HG03378 (cell line): Measurements from ENCODE around the gene WDR26.
"Not testable (repeated sequence)": the region's sequence is repeated elsewhere in the genome, so short reads cannot be mapped to it uniquely, and the experiment has no call there.

Experiments used
- ATAC-seq: cut with Tn5 transposase; IDR thresholded peaks from one replicate; pipeline ENCODE4 v1.9.1; 2021; ENCODE audit warnings: mild to moderate bottlenecking, moderate library complexity; ENCODE audit not compliant: unreplicated experiment

Gene WDR26

GRCh38 chr1:224434691-224435317 lies at the start of gene WDR26:
Gene WDR26 (minus strand): TSS chr1:224434797.
- peak; percentile 82 for ATAC-seq

DNA sequence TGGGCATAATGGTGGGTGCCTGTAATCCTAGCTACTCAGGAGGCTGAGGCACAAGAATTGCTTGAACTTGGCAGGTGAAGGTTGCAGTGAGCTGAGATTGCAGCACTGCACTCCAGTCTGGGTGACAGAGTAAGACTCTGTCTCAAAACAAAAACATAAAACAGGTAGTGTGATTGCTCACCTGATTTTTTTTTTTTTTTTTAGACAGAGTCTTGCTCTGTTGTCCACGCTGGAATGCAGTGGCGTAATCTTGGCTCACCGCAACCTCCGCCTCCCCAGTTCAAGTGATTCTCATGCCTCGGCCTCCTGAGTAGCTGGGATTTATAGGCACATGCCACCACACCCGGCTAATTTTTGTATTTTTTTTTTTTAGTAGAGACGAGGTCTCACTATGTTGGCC lies 48.6 kb upstream of the WDR26 start:
- ATAC-seq, result not testable (repeated sequence)

DNA sequence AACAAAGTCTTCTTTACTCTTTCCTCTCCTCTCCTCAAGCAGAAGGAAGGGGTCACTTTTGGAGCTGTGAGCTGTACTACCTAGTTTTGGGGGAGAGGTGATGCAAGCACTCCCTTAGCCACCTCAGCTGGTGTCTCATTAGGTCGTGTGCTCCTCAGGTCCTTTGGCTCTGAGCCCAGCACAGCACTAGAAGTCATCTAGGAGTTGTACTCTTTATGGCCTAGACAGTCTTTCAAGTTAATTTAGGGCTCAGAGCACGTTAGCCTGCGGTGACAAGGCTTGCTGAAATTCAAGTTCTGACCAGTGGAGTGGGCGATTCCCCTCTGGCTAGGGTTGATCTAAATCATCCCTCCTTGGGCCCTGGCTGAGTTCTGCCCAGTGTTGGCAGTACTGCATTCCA lies 48.0 kb upstream of the WDR26 start:
- ATAC-seq, result no peak

DNA sequence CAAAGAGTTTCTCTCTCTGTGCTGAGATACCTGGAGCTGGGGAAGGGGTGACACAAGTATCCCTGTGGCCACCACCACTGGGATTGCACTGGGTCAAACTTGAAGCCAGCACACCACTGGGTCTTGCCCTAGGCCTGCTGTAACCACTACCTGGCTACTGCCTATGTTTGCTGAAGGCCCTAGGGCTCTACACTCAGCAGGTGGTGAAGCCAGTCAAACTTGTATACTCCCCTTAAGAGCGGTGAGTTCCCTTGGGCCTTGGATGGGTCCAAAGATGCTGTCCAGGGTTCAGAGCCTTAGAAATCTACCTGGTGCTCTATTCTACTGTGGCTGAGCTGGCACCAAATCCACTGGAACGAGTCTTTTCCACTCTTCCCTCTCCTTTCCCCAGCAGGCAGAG lies 47.0 kb upstream of the WDR26 start:
- ATAC-seq, result no peak

- ATAC-seq, result not testable (repeated sequence)
Measured at GRCh38 chr1:224480888-224481459, 46.4 kb upstream of the WDR26 start.

GRCh38 chr1:224480200-224480599 lies 45.6 kb upstream of the WDR26 start:
- not testable (repeated sequence) for ATAC-seq

DNA sequence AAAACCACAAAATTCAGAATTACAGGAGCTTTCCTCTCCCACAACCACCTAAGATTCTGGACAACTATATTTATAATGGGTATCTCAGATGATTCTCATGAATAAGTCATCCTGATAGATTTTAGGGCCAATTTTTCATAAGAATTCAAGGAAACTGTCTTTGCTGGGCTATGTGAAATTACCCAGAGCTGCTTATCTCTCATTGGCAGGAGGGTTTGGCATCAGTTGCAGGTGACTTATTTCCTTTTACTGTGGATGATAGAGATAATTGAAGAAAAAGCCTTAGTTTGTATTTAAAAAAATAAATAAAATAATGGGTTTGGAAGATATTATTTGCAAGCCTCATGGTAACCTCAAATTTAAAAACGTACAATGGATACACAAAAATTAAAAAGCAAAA lies 38.2 kb upstream of the WDR26 start:
- ATAC-seq, result no peak

DNA sequence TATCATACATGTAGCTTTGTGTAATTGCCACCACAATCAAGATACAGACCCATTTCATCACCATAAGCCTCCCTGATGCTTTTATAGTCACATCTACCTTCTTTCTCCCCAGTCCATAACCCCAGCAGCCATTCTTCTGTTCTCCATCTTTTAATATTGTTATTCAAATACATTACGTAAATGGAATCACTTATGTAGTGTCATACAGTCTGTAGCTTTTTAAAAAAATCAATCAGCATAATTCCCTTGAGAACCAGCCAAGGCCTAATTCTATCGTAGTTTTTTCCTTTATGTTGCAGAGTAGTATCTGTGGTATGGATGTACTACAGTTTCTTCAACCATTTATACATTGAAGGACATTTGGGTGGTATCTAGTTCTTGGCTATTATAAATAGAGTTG lies 31.6 kb upstream of the WDR26 start:
- ATAC-seq, result no peak

DNA sequence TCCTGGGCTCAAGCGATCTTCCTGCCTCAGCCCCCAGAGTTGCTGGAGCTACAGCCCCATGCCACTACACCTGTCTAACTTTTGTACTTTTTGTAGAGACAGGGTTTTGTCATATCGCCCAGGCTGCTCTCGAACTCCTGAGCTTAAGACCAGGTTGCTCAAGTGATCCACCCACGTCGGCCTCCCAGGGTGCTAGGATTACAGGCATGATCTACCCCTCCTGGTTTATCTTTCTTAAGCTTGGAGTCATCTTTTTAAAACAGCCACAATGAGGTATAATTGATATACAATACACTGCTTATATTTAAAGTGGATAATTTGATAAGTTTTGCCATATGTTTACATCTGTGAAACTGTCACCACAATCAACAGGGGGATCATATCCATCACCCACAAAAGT lies 25.4 kb upstream of the WDR26 start:
- ATAC-seq, result no peak

DNA sequence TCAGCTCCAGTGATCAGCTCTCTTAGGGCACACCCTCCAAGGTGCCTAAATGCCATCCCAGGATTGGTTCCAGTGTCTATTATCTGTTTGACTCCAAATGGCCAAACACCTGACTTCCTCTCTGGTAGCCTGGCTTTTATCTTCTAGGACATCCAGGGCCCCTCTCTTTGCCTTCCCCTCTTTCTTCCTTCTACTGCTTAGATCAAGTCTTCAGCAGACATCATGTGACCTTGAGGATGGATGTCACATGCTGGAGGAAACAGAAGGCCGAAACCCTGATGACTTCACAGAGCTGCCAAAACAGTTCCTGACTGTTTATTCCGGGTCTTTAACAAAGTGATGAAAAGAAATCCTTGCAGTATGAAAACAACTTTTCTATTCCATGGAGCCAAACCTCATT lies 24.4 kb upstream of the WDR26 start:
- no peak for ATAC-seq

DNA sequence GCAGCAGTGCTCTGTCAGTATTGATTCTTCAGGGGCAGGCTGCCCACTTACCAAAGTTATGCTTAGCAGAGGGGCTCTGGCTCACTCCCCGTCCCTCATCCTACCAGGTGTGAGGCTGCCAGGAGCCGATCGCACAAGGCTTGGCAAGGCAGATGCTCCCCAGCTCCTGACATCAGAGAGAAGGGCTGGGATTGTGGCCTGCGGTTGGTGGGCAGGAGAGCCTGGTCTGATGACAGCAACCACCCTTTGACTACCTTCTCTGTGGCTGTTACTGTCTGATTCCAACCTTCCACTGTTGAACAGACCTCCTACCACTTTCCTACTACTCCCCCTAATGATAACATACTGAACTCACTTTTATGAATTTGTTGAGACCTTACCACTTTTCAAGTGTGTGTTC lies 23.7 kb upstream of the WDR26 start:
- no peak for ATAC-seq

- no peak for ATAC-seq
Measured at GRCh38 chr1:224457782-224458144, 23.2 kb upstream of the WDR26 start.

GRCh38 chr1:224456637-224456953 lies 22.0 kb upstream of the WDR26 start:
- no peak for ATAC-seq

GRCh38 chr1:224454402-224455055 lies 19.9 kb upstream of the WDR26 start:
- ATAC-seq, result no peak

DNA sequence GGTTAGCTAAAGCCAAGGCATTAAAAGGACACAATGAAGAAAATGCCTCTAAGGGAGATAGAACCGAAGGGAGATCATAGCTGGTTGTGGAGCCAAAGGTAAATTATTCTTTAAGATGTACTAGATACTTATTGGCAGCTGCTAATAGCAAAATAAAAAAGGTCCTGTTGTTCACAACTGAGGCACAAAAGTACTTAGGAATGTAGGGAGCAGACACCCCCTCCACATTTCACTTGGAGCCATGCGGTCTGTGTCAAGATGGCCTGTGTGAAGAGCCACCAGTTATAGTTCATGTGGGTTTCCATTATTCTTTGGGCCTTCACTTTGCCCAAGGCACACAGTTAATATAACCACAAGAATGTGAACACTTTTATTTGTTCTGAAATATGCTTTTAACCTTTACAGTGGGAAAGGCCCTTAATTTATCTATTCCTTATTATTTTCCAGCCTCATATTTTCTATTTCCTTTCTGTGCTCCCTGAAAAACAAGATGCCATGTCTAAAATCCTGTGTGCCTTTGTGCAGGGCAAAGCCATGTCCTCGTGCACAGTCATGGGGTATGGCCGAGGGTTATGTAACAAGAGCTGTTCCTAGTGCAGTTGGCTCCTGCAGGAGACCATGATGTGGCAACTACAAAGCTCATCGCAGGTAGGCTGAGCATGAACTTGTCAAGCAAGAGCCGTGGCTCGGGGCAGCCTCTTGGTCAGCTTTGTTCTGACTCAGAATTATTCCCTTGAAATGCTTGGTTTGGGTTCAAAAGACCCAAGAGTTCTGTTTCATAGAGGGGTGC lies 16.2 kb upstream of the WDR26 start:
- ATAC-seq, result no peak

- ATAC-seq, result no peak
Measured at GRCh38 chr1:224450159-224450558, 15.6 kb upstream of the WDR26 start.

DNA sequence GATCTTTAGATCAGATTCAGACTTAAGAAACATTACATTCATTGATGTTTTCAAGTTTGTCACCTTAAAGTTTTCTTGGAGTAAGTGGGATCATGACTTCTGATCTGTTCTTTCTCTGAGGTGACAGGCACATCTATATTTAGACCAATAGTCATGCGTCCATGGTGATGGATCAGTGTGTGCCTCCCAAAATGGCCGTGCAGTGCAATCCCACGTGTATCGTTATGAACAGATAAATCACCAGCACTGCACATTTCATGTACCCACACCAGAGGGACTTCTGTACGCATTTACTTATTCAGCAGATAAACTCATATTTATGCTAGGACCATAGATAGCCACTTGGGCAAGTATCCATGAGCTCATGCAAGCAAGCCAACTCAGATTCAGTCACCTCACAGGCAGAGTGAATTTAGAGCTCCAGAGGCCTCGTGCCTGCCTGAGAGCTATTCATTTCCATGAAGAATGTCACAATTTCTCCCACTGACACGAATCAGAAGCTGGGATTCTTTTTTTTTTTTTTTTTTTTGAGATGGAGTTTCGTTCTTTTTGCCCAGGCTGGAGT lies 13.9 kb upstream of the WDR26 start:
- ATAC-seq, result no peak

GRCh38 chr1:224447971-224448370 lies 13.4 kb upstream of the WDR26 start:
- ATAC-seq, result no peak

DNA sequence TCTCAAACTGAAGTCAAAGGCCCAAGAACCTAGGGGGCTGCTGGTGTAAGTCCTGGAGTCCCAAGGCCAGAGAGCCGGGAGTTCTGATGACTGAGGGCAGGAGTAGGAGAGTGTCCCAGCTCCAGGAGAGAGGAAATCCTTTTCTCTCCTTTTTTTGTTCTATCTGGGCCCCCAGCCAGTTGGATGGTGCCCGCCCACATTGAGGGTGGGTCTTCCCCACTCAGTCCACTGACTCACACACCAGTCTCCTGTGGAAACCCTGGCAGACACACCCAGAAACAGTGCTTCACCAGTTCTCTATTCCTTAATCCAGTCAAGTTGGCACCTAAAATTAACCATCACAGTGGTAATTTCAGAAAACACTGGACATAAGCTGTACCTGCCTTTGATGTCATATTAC lies 12.7 kb upstream of the WDR26 start:
- ATAC-seq, result no peak

- no peak for ATAC-seq
Measured at GRCh38 chr1:224438989-224439388, 4.4 kb upstream of the WDR26 start.

DNA sequence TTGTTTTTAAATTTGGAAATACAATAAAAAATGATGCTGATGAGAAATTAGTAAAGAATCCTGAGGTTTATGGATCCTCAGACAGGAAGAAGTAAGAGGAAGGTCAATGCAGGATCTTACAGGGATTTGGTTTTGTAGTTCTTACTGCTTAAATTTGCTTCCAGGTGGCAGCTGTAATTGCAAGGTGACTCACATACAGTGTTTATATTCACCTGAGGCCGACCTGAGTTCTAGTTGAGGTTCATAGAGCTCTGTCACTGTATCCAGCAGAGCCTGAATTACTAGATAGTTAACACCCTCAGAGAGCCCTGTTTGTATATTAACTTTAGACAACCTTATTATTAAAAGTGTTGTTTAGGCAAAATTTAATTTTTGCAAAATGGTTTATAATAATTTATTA lies 1.4 kb upstream of the WDR26 start:
- ATAC-seq, result no peak

DNA sequence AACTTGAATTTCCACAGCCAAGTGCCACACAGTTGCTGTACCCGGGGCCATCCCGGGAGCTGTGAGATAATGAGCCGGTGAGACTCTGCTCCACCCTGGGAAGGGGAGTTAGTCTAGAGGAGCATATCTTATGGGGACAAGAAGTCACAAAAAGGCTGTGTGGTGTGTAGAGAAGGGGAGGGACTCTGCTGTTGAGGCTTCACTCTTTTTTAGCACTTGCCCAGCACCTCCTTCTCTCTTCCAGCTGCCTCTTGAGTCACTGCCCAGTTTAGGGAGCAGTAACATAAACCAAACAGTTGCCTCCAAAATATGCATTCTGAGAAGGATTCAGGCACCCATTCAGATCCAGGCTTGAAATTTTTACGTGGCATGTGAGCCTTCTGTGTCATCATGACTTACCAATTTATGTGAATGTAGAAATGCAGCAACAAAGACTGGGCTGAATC lies 744 bp upstream of the WDR26 start:
- peak; percentile 12 for ATAC-seq
